T-cell (primary cell): ENCODE measurements around the gene RNF213. TPM values are rescaled to one million over a fixed set of nuclear protein-coding genes. Genes with fewer than 3 reads are reported as not detected.

Experiments used
- ATAC-seq, 4 experiments: fragments of 200-7000 bp in 3 of 4; fragments of 150-1000 bp in 1 of 4; cut with Tn5 transposase; replicated peaks in 1 of 4; 1 replicate in 3 of 4; 2 replicates in 1 of 4; pipeline ENCODE4 v1.10.0; 2021; ENCODE audit warnings: moderate library complexity in 3 of 4, mild to moderate bottlenecking in 2 of 4, moderate number of reproducible peaks in 1 of 4
- CTCF ChIA-PET, 2 donors: fragments of 300-600 bp; sonication (Branson Sonifier 250); formaldehyde crosslinking; loops; one replicate each; lab custom pipeline; 2022; ENCODE audit warnings: antibody characterized with exemption in 2 of 2; lab: Charles Lee
- POLR2A ChIA-PET, 2 donors: fragments of 300-600 bp; sonication (Branson Sonifier 250); formaldehyde crosslinking; loops; one replicate each; lab custom pipeline; 2022; ENCODE audit warnings: antibody characterized with exemption in 2 of 2; lab: Charles Lee
- DNase-seq, 35 experiments: peaks; one replicate each; pipeline versions ENCODE4 v3.0.0 to v3.0.0-alpha.2; 2013 to 2023
- H3K27ac ChIP-seq: one replicate; pipeline ENCODE4 v1.5.1; 2013; ENCODE audit warnings: low read length
- H3K27me3 ChIP-seq, 2 experiments: replicated peaks in 1 of 2; 1 replicate in 1 of 2; 2 replicates in 1 of 2; pipeline versions ENCODE4 v1.6.1 to v1.7.0; 2013; ENCODE audit warnings: low read length in 1 of 2, mixed read lengths in 1 of 2; ENCODE audit not compliant: control insufficient read depth in 2 of 2, insufficient read depth in 2 of 2; ENCODE audit errors: extremely low read depth in 1 of 2
- H3K36me3 ChIP-seq, 2 donors: 1 replicate in 1 of 2; 2 replicates in 1 of 2; pipeline versions ENCODE4 v1.6.1 to v1.7.0; 2013; ENCODE audit warnings: low read length in 1 of 2; ENCODE audit not compliant: control insufficient read depth in 2 of 2, insufficient read depth in 1 of 2; ENCODE audit errors: extremely low read depth in 1 of 2
- H3K4me1 ChIP-seq, 2 experiments: 1 replicate in 1 of 2; 2 replicates in 1 of 2; pipeline versions ENCODE4 v1.6.1 to v1.7.0; 2013; ENCODE audit warnings: low read length in 2 of 2, mixed read lengths in 1 of 2; ENCODE audit not compliant: insufficient read depth in 2 of 2, control insufficient read depth in 1 of 2; ENCODE audit errors: extremely low read depth in 1 of 2
- H3K4me3 ChIP-seq, 2 donors: 1 replicate in 1 of 2; 2 replicates in 1 of 2; pipeline versions ENCODE4 v1.5.1 to v1.7.0; 2013; ENCODE audit warnings: mild to moderate bottlenecking in 2 of 2, low read length in 1 of 2, moderate library complexity in 1 of 2; ENCODE audit not compliant: control insufficient read depth in 1 of 2; ENCODE audit errors: extremely low read depth in 1 of 2
- H3K9me3 ChIP-seq: 2 replicates; pipeline ENCODE4 v1.7.0; 2013
- H3K27ac Mint-ChIP-seq, 2 donors: one replicate each; pipeline ENCODE4 v1.8.0; 2020 to 2021; ENCODE audit warnings: mild to moderate bottlenecking in 2 of 2, mixed read lengths in 2 of 2
- H3K27me3 Mint-ChIP-seq, 2 donors: one replicate each; pipeline ENCODE4 v1.8.0; 2021 to 2022; ENCODE audit warnings: mixed read lengths in 2 of 2
- H3K36me3 Mint-ChIP-seq: one replicate; pipeline ENCODE4 v1.8.0; 2021; ENCODE audit warnings: mixed read lengths
- H3K4me1 Mint-ChIP-seq, 3 donors: one replicate each; pipeline ENCODE4 v1.8.0; 2020 to 2022; ENCODE audit warnings: mixed read lengths in 3 of 3, mild to moderate bottlenecking in 1 of 3
- H3K4me3 Mint-ChIP-seq, 3 donors: one replicate each; pipeline ENCODE4 v1.8.0; 2020 to 2022; ENCODE audit warnings: mild to moderate bottlenecking in 3 of 3, mixed read lengths in 3 of 3, moderate library complexity in 3 of 3
- H3K9me3 Mint-ChIP-seq, 3 donors: one replicate each; pipeline ENCODE4 v1.8.0; 2020 to 2022; ENCODE audit warnings: mixed read lengths in 3 of 3
- WGBS: methylation state at CpG from one replicate; pipeline ENCODE4 v1.1.5; 2013; ENCODE audit warnings: missing lambda C conversion rate; ENCODE audit not compliant: insufficient coverage; 5-methylcytosine and 5-hydroxymethylcytosine counted together
- total RNA-seq, 35 experiments: library from RNA in 6 of 35; stranded (reverse) in 6 of 35; fragments of 120-200 nt in 1 of 35; gene quantifications; one replicate each; pipeline versions ENCODE4 v1.2.1 to v1.2.4 and lab custom pipeline; 2013 to 2026

Gene RNF213
- total RNA-seq, 5 donors from 2014 or later (not counting 1 experiment from before 2014, with no cell fraction given) = 433 to 628 (median 590) TPM

DNA sequence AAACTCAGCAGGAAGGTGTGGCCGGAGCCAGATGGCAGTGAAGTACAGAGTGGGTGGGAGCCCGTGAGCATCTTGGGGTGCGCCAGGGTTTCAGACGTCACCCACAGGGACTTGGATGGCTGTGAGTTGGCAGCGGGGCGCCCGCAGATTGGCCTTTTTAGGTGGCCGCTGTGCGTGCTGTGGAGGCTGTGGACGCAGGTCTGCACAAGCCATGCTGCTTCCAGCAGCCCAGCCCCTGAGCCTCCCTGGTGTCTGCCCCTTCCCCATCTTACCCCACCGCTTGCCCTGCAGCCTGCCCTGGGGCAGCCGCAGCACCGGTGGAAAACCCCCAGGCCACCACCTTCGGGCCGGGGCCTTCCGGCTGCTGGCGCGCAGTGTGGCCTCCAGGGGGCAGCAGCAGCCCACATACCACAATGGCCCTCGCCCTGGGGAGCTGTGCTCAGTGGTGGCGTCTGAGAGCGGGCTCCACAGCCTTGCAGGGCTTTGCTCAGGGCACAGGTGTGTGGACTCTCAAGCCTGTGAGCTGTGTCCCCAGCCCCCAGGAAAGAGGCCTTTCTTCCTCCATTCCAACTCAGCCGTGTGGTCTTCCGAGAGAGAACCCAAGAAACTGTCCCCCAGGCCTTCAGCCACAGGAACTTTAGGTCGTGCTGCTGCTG, 166.1 kb downstream of the RNF213 start:
- H3K27me3 ChIP-seq = peaks cover 0 to 34% of the 10 kb centered on the region in 2 experiments
- peak; percentile 70 to 93 (median 84) for DNase-seq
- peak; percentile 91 to 98 (median 96) for ATAC-seq
- Mint-ChIP-seq H3K27ac (no peak overlapping the region), H3K27me3 (peaks cover 0 to 1% of the 10 kb centered on the region in 2 donors), H3K36me3 (no peaks in the 10 kb centered on the region), H3K4me1 (peaks cover 4 to 18% (median 8%) of the 10 kb centered on the region in 3 donors), H3K9me3 (no peaks in the 10 kb centered on the region), H3K4me3 (no peak overlapping the region)
- no peak overlapping the region for H3K4me3 ChIP-seq
- 37% methylated on average over 21 of the region's 24 CpGs for WGBS
- no peaks in the 10 kb centered on the region for H3K9me3 ChIP-seq
- ChIA-PET POLR2A (no interaction called here), CTCF (interaction anchor here (0.6 to 1.5 kb wide), 8 partner anchors 145 to 675 kb away, joined by 3 to 11 read pairs (median 4); no protein-coding TSS in a partner anchor)
- H3K27ac ChIP-seq = no peak overlapping the region
- peaks cover 0 to 25% of the 10 kb centered on the region in 2 experiments for H3K4me1 ChIP-seq
- no peaks in the 10 kb centered on the region for H3K36me3 ChIP-seq

DNA sequence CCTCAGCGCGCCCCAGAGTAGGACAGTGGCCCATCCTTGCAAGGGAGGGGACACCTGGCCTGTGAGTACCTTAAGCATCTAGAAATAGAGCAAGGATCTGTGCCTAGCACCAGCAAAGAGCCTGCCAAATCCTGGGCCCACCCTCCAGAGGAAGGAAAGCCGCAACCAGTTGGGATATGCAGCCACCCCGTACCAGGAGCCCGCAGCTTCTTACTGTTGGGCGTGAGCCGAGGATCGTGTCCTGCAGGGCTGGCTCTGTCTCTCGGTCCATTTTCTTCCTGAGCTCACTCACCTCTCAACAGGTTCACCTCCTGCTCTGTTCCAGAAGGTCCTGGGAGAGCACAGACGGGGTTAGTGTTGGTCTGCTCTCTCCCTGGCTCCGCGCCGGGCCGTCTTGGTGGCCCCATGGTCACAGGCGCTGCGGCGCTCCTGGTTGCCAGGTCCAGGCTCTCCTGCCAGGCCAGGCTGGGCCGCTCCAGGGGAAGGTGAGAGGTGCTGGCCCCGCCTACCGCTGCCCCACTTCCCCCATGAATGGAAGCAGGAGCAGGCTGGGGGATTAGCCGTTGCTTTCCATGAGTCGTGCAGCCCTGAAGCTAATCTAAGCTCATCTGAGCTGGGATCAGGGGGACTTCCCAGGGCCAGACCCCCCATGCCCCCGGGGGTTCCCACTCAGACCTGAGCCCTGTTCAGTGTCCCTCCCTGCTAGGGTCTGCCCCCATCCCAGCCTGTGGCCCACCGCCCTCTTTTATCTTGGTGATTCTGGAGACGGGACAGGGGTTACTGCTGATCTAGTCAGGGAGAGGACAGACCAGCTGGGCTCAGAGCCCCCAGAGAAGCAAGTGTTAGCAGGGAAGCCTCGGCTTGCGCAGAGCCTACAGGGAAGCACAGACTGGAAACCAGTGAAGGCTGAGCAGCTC, 167.0 kb downstream of the RNF213 start:
- WGBS = 91% methylated on average over 17 of the region's 27 CpGs
- Histone ChIP-seq H3K4me1 (peaks cover 0 to 25% of the 10 kb centered on the region in 2 experiments), H3K9me3 (no peaks in the 10 kb centered on the region), H3K4me3 (no peak overlapping the region), H3K36me3 (no peaks in the 10 kb centered on the region), H3K27ac (no peak overlapping the region), H3K27me3 (peaks cover 0 to 34% of the 10 kb centered on the region in 2 experiments)
- POLR2A ChIA-PET = no interaction called here
- Mint-ChIP-seq H3K4me1 (peaks cover 4 to 18% (median 8%) of the 10 kb centered on the region in 3 donors), H3K4me3 (no peak overlapping the region), H3K9me3 (no peaks in the 10 kb centered on the region), H3K36me3 (no peaks in the 10 kb centered on the region), H3K27ac (no peak overlapping the region), H3K27me3 (peaks cover 0 to 1% of the 10 kb centered on the region in 2 donors)
- ATAC-seq = no peak
- CTCF ChIA-PET = interaction anchor here (0.6 to 1.5 kb wide), 9 partner anchors 144 to 675 kb away, joined by 3 to 11 read pairs (median 3); no protein-coding TSS in a partner anchor
- no peak for DNase-seq

GRCh38 chr17:80428363-80428762, 167.7 kb downstream of the RNF213 start:
- Mint-ChIP-seq H3K4me1 (peaks cover 4 to 18% (median 8%) of the 10 kb centered on the region in 3 donors), H3K27me3 (peaks cover 0 to 1% of the 10 kb centered on the region in 2 donors), H3K4me3 (no peak overlapping the region), H3K27ac (no peak overlapping the region), H3K9me3 (no peaks in the 10 kb centered on the region), H3K36me3 (no peaks in the 10 kb centered on the region)
- ChIA-PET POLR2A (no interaction called here), CTCF (interaction anchor here (0.6 to 1.3 kb wide), 2 partner anchors 471 to 712 kb away, joined by 3 to 9 read pairs; no protein-coding TSS in a partner anchor)
- H3K4me3 ChIP-seq = no peak overlapping the region
- peaks cover 0 to 34% of the 10 kb centered on the region in 2 experiments for H3K27me3 ChIP-seq
- DNase-seq = no peak
- no peaks in the 10 kb centered on the region for H3K9me3 ChIP-seq
- H3K4me1 ChIP-seq = peaks cover 0 to 25% of the 10 kb centered on the region in 2 experiments
- WGBS = 89% methylated on average over 11 of the region's 12 CpGs
- H3K36me3 ChIP-seq = no peaks in the 10 kb centered on the region
- no peak for ATAC-seq
- H3K27ac ChIP-seq = no peak overlapping the region

DNA sequence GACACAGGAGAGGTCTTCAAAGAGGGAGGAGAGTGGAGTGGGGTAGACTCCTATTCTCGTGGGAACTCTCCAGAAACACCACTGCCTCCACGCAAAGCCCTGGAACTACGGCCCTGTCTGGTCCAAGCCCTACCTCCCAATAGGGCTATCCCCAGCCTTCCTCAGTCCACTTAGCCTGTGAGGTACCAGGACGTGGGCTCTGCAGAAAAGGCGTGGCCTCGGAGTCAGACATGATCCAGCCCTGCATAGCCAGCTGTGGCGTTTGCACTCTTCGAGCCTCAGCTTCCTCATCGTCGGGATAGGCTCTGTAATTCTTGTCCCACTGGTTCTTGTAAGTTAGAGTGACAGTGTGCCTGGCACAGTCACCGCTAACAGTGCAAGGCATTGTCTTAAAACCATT, 168.1 kb downstream of the RNF213 start:
- H3K4me3 ChIP-seq = no peak overlapping the region
- Mint-ChIP-seq H3K9me3 (no peaks in the 10 kb centered on the region), H3K27me3 (peaks cover 0 to 1% of the 10 kb centered on the region in 2 donors), H3K4me1 (peaks cover 4 to 18% (median 8%) of the 10 kb centered on the region in 3 donors), H3K27ac (no peak overlapping the region), H3K4me3 (no peak overlapping the region), H3K36me3 (no peaks in the 10 kb centered on the region)
- POLR2A ChIA-PET = no interaction called here
- peaks cover 0 to 22% of the 10 kb centered on the region in 2 experiments for H3K4me1 ChIP-seq
- DNase-seq (no peak), ATAC-seq (no peak)
- H3K27ac ChIP-seq = no peak overlapping the region
- H3K36me3 ChIP-seq = no peaks in the 10 kb centered on the region
- H3K27me3 ChIP-seq = peaks cover 0 to 34% of the 10 kb centered on the region in 2 experiments
- CTCF ChIA-PET = interaction anchor here (0.6 to 1.3 kb wide), 2 partner anchors 471 to 712 kb away, joined by 3 to 9 read pairs; no protein-coding TSS in a partner anchor
- 94% methylated on average over 10 of the region's 11 CpGs for WGBS
- H3K9me3 ChIP-seq = no peaks in the 10 kb centered on the region

DNA sequence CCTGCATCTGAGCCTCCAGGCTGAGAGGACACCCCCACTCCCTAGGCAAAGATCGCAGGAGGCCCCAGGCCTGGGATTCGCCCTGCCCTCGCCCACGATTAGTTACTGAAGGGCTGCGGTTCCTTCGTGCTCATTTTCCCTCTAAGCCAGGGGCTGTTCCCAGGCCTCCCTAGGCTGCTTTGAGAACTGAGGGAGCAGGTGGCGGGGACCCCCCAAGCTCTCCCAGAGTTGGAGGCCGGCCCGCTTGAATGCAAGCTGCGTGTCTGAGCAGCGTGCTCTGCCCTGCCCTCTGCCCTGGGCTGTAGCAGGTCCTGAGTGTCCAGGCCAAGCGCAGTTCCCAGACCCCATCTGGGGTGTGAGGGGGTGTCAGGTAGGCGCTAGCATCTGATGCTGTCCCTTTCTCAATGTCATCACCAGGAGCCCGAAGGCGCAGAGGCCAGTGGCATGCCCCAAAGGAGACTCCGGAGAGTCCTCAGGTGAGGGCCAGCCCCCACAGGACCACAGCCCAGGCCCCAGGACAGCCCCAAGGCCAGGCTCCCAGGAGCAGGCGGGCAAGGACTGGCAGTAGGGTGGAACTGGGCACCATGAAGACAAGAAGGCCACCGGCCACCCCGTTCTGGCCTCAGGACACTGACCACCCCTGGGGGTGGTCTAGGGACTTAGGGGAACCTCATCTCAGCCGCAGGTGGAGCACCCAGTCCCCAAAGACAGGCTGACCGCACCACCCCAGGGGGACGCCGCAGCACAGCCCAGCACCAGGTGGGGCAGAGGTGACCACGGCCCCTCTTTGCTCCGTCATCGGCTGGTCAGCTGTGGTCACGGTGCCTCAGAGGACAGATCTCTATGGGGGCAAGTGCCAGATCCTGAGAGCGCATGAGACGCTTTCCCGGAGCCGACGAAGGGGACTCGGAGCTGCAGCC, 169.0 kb downstream of the RNF213 start:
- no peaks in the 10 kb centered on the region for H3K36me3 Mint-ChIP-seq
- ATAC-seq = no peak
- CTCF ChIA-PET = no interaction called here
- H3K27ac Mint-ChIP-seq = no peak overlapping the region
- Histone ChIP-seq H3K9me3 (no peaks in the 10 kb centered on the region), H3K4me1 (peaks cover 0 to 14% of the 10 kb centered on the region in 2 experiments), H3K4me3 (no peak overlapping the region), H3K27me3 (peaks cover 0 to 27% of the 10 kb centered on the region in 2 experiments), H3K36me3 (no peaks in the 10 kb centered on the region), H3K27ac (no peak overlapping the region)
- H3K27me3 Mint-ChIP-seq = no peaks in the 10 kb centered on the region
- DNase-seq = no peak
- no peak overlapping the region for H3K4me3 Mint-ChIP-seq
- 87% methylated on average over 30 of the region's 33 CpGs for WGBS
- no peaks in the 10 kb centered on the region for H3K9me3 Mint-ChIP-seq
- H3K4me1 Mint-ChIP-seq = peaks cover 0 to 14% (median 5%) of the 10 kb centered on the region in 3 donors
- POLR2A ChIA-PET = no interaction called here
